ENCODE results near the gene GALNT10. TPM values are rescaled to one million over a fixed set of nuclear protein-coding genes. Genes with fewer than 3 reads are reported as not detected.

The GALNT10 gene
- total and polyA plus RNA-seq, 10 of the 15 experiments (the other 5 are each of a cell fraction or from before 2014, with no cell fraction given), result 3.9 to 35.4 (median 15.5) TPM

DNA sequence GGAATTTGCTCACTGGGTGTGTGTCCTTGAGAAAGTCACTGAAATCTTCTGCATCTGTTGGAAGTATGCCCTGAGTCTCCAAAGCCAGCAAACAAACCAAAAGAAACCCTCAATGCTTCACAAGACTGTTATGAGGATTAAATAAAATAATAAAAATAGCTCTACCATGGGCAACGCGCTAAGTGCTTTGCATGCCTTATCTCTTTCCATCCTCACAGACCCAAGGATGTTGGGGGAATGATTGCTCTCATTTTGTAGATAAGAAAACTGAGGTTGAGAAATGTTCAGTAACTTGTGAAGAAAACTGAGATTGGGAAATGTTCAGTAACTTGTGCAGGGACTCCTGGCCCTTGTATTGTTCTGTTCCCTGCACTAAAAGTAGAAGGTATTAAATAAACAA, 279.6 kb downstream of the GALNT10 start:
- no peak for TF ChIP-seq FOS (IDR thresholded peaks at IDR 0.05; ENCODE audit: borderline replicate concordance, extremely low read depth, insufficient read length)
- TF ChIP-seq RELA (IDR thresholded peaks at IDR 0.05; ENCODE audit: borderline replicate concordance, partially characterized antibody), result no peak
- no peak for TF ChIP-seq SMARCA5 (IDR thresholded peaks at IDR 0.05)
- no peak for TF ChIP-seq RFX5 (IDR thresholded peaks at IDR 0.05; ENCODE audit: low read depth, low read length)
- no peak for TF ChIP-seq HCFC1 (IDR thresholded peaks at IDR 0.05; ENCODE audit: low read length)
- TF ChIP-seq ATF7 (IDR thresholded peaks at IDR 0.05; ENCODE audit: low read depth), result no peak
- TF ChIP-seq POLR2AphosphoS2 (IDR thresholded peaks at IDR 0.05; ENCODE audit: low read depth, low read length), result no peak
- TF ChIP-seq MYC (IDR thresholded peaks at IDR 0.05; ENCODE audit: insufficient read depth, insufficient read length, insufficient replicate concordance, low read length, severe bottlenecking), result no peak
- no peak for TF ChIP-seq ATF2 (IDR thresholded peaks at IDR 0.05; ENCODE audit: low read length)
- TF ChIP-seq MTA3 (IDR thresholded peaks at IDR 0.05; ENCODE audit: borderline replicate concordance, low read length), result no peak
- Histone ChIP-seq H2AFZ (ENCODE audit: control insufficient read depth, low read depth, low read length) (no peak overlapping the region), H3K27ac (ENCODE audit: control insufficient read depth, insufficient read depth) (no peak overlapping the region), H3K4me3 (no peak overlapping the region), H4K20me1 (ENCODE audit: control insufficient read depth, insufficient read depth) (no peaks in the 10 kb centered on the region), H3K79me2 (ENCODE audit: control insufficient read depth, insufficient read depth, low read length) (no peaks in the 10 kb centered on the region), H3K9ac (ENCODE audit: control insufficient read depth, insufficient read depth, low read length) (no peak overlapping the region), H3K36me3 (ENCODE audit: control insufficient read depth in 2 of 2, insufficient read depth in 2 of 2, low read length in 1 of 2) (no peaks in the 10 kb centered on the region), H3K4me2 (ENCODE audit: control insufficient read depth, insufficient read depth) (peak overlapping the region; percentile 46), H3K9me3 (replicated peaks; ENCODE audit: control insufficient read depth, insufficient read depth, low read length) (no peaks in the 10 kb centered on the region; the same call in 2 of the 3 replicates), H3K4me1 (ENCODE audit: control insufficient read depth, insufficient read depth, low read length) (peaks cover 15% of the 10 kb centered on the region), H3K27me3 (replicated peaks in 1 of 2; ENCODE audit: control insufficient read depth in 2 of 2, insufficient read depth in 2 of 2, low read length in 1 of 2) (peaks cover 12 to 13% of the 10 kb centered on the region in 2 experiments)
- BruUV-seq (replicated peaks), result no TSS peak
- in situ Hi-C loops (cut with MboI), result no loop called here
- RAD21 ChIA-PET (ENCODE audit: unreplicated experiment), result interaction anchor here (0.6 to 5.7 kb wide), 6 partner anchors 34 to 139 kb away, joined by 3 to 81 read pairs (median 5); no protein-coding TSS in a partner anchor
- WGBS (ENCODE audit: insufficient coverage, insufficient replicate concordance, low lambda C conversion rate, missing lambda C conversion rate), result 100% methylated on average over 2 of the region's 2 CpGs
- no peak for FAIRE-seq
- intact Hi-C loops (cut with micrococcal nuclease; ENCODE audit: unreplicated experiment), result no loop called here
- POLR2A ChIA-PET, result no interaction called here
- SMC1A ChIA-PET (ENCODE audit: uncharacterized antibody, unreplicated experiment), result interaction anchor here (1.4 to 6.8 kb wide), 5 partner anchors 9 to 141 kb away, joined by 4 to 90 read pairs (median 29); no protein-coding TSS in a partner anchor
- no peak for DNase-seq (ENCODE audit: low read depth, low spot score)
- CTCF ChIA-PET, result interaction anchor here (0.7 to 8.6 kb wide), 7 partner anchors 32 to 397 kb away, joined by 3 to 135 read pairs (median 33); no protein-coding TSS in a partner anchor
- no peak for ATAC-seq

MicroRNAs encoded within 50 kb of the gene (microRNA counts, 767-probe panel; counts per million panel counts)
- 977 counts per million, percentile 26 among the panel's probes with 10 or more counts for microRNA hsa-miR-1294

Small RNA genes lying within 50 kb of the gene (microRNA-seq; reads per million reads assigned to microRNA genes)
- 20.5 reads per million, percentile 55 among the genes with 10 or more reads in this experiment for gene MIR1294

Small RNA genes lying within 50 kb of the gene (small RNA-seq; reads per million reads assigned to genes)
- gene MIR1294, result 2.5 reads per million, percentile 70 among the genes with 10 or more reads in this experiment
- gene RN7SL655P, result not detected

Other genes starting within 250 kb of the GALNT10 start
- 18.2 and 20.5 TPM in 2 replicates for gene FAM114A2, start 151.8 kb upstream of the GALNT10 start, total RNA-seq (2014; rRNA removed)
- gene FAM114A2, start 151.8 kb upstream of the GALNT10 start, total RNA-seq (2014; rRNA removed; fragmentation: Illumina TruSeq; extraction: Trizol), result 29.6 and 30.7 TPM in 2 replicates
- gene FAM114A2, start 151.8 kb upstream of the GALNT10 start, total RNA-seq (2021), result 22.9 and 26.1 TPM in 2 replicates
- 22.9 and 33.7 TPM in 2 replicates for gene FAM114A2, start 151.8 kb upstream of the GALNT10 start, polyA plus RNA-seq (2011; rRNA removed)
- gene FAM114A2, start 151.8 kb upstream of the GALNT10 start, polyA plus RNA-seq (2014; fragmentation: Illumina TruSeq; extraction: Trizol), result 31.2 and 32.8 TPM in 2 replicates
- 10 to 100 TPM; 16.8 to 17.4 TPM for gene FAM114A2, start 151.8 kb upstream of the GALNT10 start, polyA plus RNA-seq (2014; fragmentation: Nextera tagmentation; extraction: Ambion mirVana)
- gene FAM114A2, start 151.8 kb upstream of the GALNT10 start, polyA plus RNA-seq (2014; rRNA removed), result 19.1 and 20.9 TPM in 2 replicates
- 10 to 100 TPM; 25.6 to 26.6 TPM for gene FAM114A2, start 151.8 kb upstream of the GALNT10 start, polyA plus RNA-seq (2016; fragmentation: Nextera tagmentation; extraction: Ambion mirVana)
- gene MFAP3, start 151.8 kb upstream of the GALNT10 start, total RNA-seq (2014; rRNA removed), result 17.7 and 25.7 TPM in 2 replicates
- gene MFAP3, start 151.8 kb upstream of the GALNT10 start, total RNA-seq (2014; rRNA removed; fragmentation: Illumina TruSeq; extraction: Trizol), result 21.5 and 22.9 TPM in 2 replicates
- gene MFAP3, start 151.8 kb upstream of the GALNT10 start, total RNA-seq (2021), result 11.6 and 11.8 TPM in 2 replicates
- 20.3 and 25.5 TPM in 2 replicates for gene MFAP3, start 151.8 kb upstream of the GALNT10 start, polyA plus RNA-seq (2011; rRNA removed)
- 18.3 and 29.1 TPM in 2 replicates for gene MFAP3, start 151.8 kb upstream of the GALNT10 start, polyA plus RNA-seq (2014; fragmentation: Illumina TruSeq; extraction: Trizol)
- 1 to 10 TPM; 2.5 to 4.4 TPM for gene MFAP3, start 151.8 kb upstream of the GALNT10 start, polyA plus RNA-seq (2014; fragmentation: Nextera tagmentation; extraction: Ambion mirVana)
- gene MFAP3, start 151.8 kb upstream of the GALNT10 start, polyA plus RNA-seq (2014; rRNA removed), result 10.7 and 14.7 TPM in 2 replicates
- 10 to 100 TPM in 1 of 2 experiments, 1 to 10 TPM in 1; 9.0 to 12.1 TPM for gene MFAP3, start 151.8 kb upstream of the GALNT10 start, polyA plus RNA-seq (2016; fragmentation: Nextera tagmentation; extraction: Ambion mirVana)